Dermis microvascular lymphatic vessel endothelial cell (primary cell): ENCODE measurements around the gene CMTM2. TPM values are rescaled to one million over a fixed set of nuclear protein-coding genes. Genes with fewer than 3 reads are reported as not detected.
"Not testable (repeated sequence)": the region's sequence is repeated elsewhere in the genome, so short reads cannot be mapped to it uniquely, and the experiment has no call there.

Source experiments
- DNase-seq, 2 donors: peaks; one replicate each; pipeline versions ENCODE4 v3.0.0 to v3.0.0-alpha.2; 2010; ENCODE audit warnings: low read depth in 2 of 2
- total RNA-seq: library from RNA; depleted of rRNA; stranded (reverse); fragments of >200 nt; gene quantifications from 2 replicates; pipeline ENCODE4 v1.2.1, GENCODE V29; 2014

The CMTM2 gene
- total RNA-seq, 1 donor from 2014 or later = not detected

DNA sequence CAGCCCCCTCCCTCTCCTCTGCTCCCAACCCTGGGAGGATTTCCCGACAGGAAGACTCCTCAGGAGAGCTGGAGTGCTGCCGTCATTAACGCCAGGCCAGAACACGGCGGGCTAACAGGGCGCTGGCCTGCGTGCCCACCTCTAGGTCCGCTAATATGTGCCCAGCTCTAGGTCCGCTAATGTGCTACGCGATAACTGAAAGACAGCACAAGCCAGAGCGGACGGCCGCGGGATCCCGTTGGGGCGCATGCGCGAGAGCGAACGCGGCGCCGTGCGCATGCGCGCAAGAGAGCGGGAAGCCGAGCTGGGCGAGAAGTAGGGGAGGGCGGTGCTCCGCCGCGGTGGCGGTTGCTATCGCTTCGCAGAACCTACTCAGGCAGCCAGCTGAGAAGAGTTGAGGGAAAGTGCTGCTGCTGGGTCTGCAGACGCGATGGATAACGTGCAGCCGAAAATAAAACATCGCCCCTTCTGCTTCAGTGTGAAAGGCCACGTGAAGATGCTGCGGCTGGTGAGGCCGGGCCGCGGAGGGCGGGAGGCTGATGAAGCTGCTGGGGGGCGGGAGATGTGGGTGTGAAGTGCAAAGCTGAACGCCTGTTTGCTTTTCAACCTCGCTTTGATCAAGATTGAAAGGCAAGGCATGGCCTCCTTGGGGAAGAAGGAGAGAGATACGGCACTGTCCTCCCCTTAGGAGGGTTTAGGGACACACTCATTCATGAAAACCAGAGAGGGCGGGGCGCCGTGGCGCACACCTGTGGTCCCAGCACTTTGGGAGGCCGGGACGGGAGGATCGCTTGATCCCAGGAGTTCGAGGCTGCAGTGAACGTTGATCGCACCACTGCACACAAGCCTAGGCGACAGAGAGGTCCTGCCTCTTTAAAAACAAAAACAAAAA, 26.7 kb upstream of the CMTM2 start, which contains the start of gene CKLF:
Gene CKLF, plus strand, starts transcription at position 291 of the 892 bp plus-strand sequence. Its CDS starts 140 bp downstream, at position 431.
- peak; percentile 80 to 90 for DNase-seq

DNA sequence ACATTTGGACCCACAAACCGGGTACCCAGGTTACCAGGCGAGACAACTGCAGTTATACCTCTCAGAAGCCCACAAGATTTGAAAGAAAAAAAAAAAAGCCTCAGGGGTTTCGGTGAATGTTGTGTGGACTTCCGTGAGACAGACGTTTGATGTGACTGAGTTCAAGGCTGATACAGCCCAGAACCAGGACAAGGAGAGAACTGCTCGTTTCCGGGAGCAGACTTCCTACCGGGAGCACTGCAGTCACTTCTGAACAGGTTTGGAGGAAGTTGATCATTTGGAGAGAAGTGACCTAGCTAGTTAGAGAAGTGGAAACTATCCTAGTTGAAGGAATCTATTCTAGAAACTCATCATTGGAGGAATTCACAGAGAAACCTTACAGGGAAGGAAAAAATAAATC, 26.0 kb upstream of the CMTM2 start:
- DNase-seq = peak in 1 of 2 donors; percentile 25

DNA sequence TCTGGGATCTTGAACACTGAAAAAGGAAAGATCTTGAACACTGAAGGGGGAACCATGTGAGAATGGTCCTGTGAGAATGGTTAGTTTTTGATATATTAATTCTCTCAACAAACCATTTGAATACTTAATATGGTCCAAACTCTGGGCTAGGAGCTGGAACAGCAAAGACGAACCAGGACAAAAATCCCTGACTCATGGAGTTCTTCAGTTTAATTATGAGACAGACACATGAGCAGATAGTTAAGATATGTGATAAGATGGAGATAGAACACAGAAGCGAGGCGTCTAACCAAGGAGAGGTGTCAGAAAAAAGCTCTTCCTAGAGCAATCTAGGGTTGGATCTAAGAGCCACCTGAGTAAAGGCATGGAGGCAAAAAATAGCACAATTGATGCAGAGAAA, 25.2 kb upstream of the CMTM2 start:
- DNase-seq = no peak

GRCh38 chr16:66554495-66554894, 24.8 kb upstream of the CMTM2 start:
- DNase-seq = no peak

GRCh38 chr16:66560107-66560506, 19.2 kb upstream of the CMTM2 start:
- no peak for DNase-seq

DNA sequence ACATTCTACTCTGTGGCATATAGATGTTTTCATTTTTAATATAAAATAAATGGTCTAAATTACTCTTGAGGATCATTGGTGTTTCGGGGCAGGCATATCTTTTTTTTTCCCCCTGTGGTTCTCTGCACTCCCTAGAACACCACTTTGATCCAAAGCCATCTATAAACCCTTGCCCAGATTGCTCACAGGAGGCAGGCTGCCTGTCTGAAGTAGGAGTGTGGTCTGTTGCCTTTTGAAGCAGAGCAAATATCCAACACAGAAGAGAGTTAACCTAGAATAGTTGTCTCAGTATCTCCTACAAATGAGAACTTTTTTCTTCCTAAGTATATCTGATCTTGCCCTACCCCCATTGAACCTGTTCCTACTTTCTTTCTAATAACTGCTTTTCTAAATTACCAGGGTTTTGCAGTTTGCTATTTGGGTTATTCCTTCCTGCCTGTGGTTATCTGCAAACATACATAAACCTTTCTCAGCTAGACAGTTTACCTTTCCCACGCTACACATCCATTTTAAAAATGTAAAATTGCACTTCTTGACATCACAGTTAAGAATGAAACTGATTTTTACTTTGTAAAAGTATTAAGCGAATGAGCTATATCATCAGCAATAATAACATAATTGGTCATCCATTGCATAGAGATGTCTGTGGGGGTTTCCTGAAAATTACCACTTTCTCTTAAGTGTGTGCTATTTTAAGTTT, 17.7 kb upstream of the CMTM2 start:
- no peak for DNase-seq

- no peak for DNase-seq
Measured at GRCh38 chr16:66562409-66562808, 16.9 kb upstream of the CMTM2 start.

DNA sequence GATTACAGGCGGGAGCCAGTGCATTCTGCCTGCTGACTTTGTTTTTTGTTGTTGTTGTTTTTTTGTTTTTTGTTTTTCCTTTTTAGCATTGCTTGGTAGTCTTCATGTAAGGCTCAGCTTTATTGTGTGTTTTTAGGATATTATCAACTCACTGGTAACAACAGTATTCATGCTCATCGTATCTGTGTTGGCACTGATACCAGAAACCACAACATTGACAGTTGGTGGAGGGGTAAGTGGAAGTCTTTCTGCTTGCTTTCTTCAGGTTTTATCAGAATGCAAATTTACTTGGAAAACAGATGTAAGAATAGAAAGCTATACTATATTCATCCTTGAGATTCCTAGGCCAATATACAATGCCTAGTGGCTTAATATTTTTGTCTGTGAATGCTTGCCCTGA, 16.3 kb upstream of the CMTM2 start:
- no peak for DNase-seq

GRCh38 chr16:66563574-66564334, 15.5 kb upstream of the CMTM2 start:
- DNase-seq = no peak

- DNase-seq = no peak
Measured at GRCh38 chr16:66566051-66566901, 13.0 kb upstream of the CMTM2 start, which contains the start of gene CMTM1. Gene CMTM1, plus strand, starts transcription at chr16:66566439. Its CDS starts 75 bp downstream, at chr16:66566514.

GRCh38 chr16:66567270-66567669, 12.0 kb upstream of the CMTM2 start:
- not testable (repeated sequence) for DNase-seq

DNA sequence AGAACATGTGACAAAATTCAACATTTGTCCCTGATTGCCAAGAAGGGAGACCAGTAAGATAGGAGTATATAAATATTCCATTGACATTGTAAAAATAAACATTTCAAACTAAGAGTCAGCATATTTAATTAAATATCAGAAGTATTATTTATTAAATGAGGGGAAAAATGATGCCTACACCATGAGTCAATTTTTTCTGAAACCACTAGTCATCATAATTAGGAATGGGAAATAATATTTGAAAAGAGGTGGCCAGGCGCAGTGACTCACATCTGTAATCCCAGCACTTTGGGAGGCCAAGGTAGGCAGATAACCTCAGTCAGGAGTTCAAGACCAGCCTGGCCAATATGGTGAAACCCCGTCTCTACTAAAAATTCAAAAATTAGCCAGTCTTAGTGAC, 10.9 kb upstream of the CMTM2 start:
- DNase-seq = no peak

- peak in 1 of 2 donors; percentile 47 for DNase-seq
Measured at GRCh38 chr16:66569131-66569530, 10.1 kb upstream of the CMTM2 start.

GRCh38 chr16:66569827-66570405, 9.3 kb upstream of the CMTM2 start:
- peak in 1 of 2 donors; percentile 57 for DNase-seq

GRCh38 chr16:66572356-66572755, 6.9 kb upstream of the CMTM2 start:
- no peak for DNase-seq

DNA sequence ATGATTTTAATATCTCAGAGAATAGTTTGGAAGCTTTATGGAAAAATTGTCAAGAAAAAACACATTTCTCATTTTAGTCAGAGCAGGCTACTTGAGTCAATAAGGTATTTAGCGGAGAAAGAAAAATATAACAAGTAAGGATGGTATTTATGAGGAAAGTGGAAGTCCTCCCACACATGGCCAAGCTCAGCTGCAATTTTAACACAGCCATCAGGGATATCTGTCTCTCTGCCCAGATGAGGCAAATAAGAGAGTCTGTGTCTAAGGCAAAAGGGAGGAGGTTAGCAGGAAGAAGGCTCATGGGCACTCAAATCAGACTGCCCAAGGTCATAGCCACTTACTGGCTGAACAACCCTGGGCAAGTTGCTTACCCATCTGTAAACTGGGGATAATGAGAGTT, 5.2 kb upstream of the CMTM2 start:
- no peak for DNase-seq

- DNase-seq = no peak
Measured at GRCh38 chr16:66574531-66574930, 4.7 kb upstream of the CMTM2 start.

DNA sequence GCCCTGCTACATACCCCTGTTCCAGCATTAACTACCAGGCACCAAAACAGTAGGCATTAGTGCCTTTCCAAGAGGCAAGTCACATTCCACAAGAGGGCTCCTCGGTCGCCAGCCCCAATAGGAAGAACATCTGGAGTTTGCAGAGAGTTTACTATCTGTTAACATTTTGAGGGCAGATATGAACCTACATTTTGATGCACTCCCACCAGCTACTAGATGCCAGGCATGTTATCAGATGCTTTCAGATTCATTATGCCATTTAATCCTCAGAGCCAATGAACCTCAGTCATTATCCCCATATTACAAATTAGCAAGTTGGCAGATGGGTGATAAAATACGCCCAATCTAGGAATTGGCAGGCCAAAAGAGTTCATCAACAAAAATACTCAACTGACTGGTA, 4.2 kb upstream of the CMTM2 start:
- DNase-seq = no peak

DNA sequence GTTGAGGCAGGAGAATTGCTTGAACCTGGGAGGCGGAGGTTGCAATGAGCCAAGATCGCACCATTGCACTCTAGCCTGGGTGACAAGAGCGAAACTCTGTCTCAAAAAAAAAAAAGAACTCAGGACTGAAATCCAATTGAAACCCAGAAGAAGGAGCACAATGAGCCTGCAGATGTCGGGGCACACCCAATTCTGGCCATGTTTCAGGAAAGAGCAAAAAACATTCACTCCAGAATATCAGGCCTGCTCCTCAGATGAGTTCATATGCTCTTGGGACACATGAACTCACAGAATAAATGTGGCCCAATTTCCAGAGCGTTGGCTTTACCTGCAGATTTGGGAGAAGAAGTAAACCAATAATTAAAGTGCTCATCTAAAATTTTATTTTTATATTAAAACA, 3.0 kb upstream of the CMTM2 start:
- DNase-seq = no peak

- no peak for DNase-seq
Measured at GRCh38 chr16:66580605-66581209, 1.4 kb downstream of the CMTM2 start.
